DND-41 (cell line): ENCODE results near the gene CDK5R1.

Experiments used
- ATAC-seq: fragments of 200-7000 bp; cut with Tn5 transposase; 3 replicates; pipeline ENCODE4 v1.9.1; 2021; ENCODE audit warnings: low read depth; ENCODE audit not compliant: insufficient read depth
- DNase-seq: peaks from one replicate; pipeline ENCODE4 v3.0.0-alpha.2; 2020
- H2AFZ ChIP-seq: 2 replicates; pipeline ENCODE4 v1.6.0; 2012; ENCODE audit warnings: low read depth, low read length
- H3K27ac ChIP-seq: 2 replicates; pipeline ENCODE4 v1.5.1; 2012; ENCODE audit warnings: low read length, inconsistent platforms
- H3K27me3 ChIP-seq: fragments of 200-600 bp; sonication (generic); 2 replicates; pipeline ENCODE4 v1.6.0; 2012; ENCODE audit warnings: low read length, mild to moderate bottlenecking, inconsistent platforms; ENCODE audit not compliant: insufficient read depth, poor library complexity
- H3K36me3 ChIP-seq: 2 replicates; pipeline ENCODE4 v1.5.1; 2012; ENCODE audit warnings: low read length, inconsistent platforms; ENCODE audit not compliant: insufficient read depth
- H3K4me1 ChIP-seq: 2 replicates; pipeline ENCODE4 v1.5.1; 2012; ENCODE audit warnings: mild to moderate bottlenecking, low read length; ENCODE audit not compliant: insufficient read depth
- H3K4me2 ChIP-seq: 2 replicates; pipeline ENCODE4 v1.6.0; 2012; ENCODE audit warnings: mild to moderate bottlenecking, moderate library complexity, low read length, inconsistent platforms; ENCODE audit not compliant: insufficient read depth
- H3K4me3 ChIP-seq, 2 experiments: fragments of 200-600 bp in 1 of 2; shearing (Covaris generic) in 1 of 2; 2 replicates each; pipeline ENCODE4 v1.5.1; 2012 to 2016; ENCODE audit warnings: inconsistent platforms in 2 of 2, low read length in 2 of 2, mild to moderate bottlenecking in 2 of 2, low read depth in 1 of 2, moderate library complexity in 1 of 2
- H3K79me2 ChIP-seq: 2 replicates; pipeline ENCODE4 v1.6.0; 2012; ENCODE audit warnings: low read length, inconsistent platforms; ENCODE audit not compliant: insufficient read depth
- H3K9ac ChIP-seq: 2 replicates; pipeline ENCODE4 v1.6.0; 2012; ENCODE audit warnings: low read depth, mild to moderate bottlenecking, inconsistent platforms, low read length, moderate library complexity
- H3K9me3 ChIP-seq: 2 replicates; pipeline ENCODE4 v1.5.1; 2012; ENCODE audit warnings: low read length, moderate library complexity, mild to moderate bottlenecking, inconsistent platforms; ENCODE audit not compliant: insufficient read depth, severe bottlenecking
- H4K20me1 ChIP-seq: 2 replicates; pipeline ENCODE4 v1.6.0; 2012; ENCODE audit warnings: low read length; ENCODE audit not compliant: insufficient read depth
- CTCF ChIP-seq: IDR thresholded peaks from 2 replicates; pipeline ENCODE4 v1.5.1; 2012; ENCODE audit warnings: borderline replicate concordance, low read length, moderate library complexity, mild to moderate bottlenecking; ENCODE audit not compliant: poor library complexity, severe bottlenecking; ENCODE audit errors: extremely low read depth
- EZH2 ChIP-seq: IDR thresholded peaks from 3 replicates; pipeline ENCODE4 v1.6.1; 2012; ENCODE audit warnings: borderline replicate concordance, low read depth, mild to moderate bottlenecking, moderate library complexity, low read length, inconsistent platforms; ENCODE audit not compliant: severe bottlenecking

CDK5R1 gene

GRCh38 chr17:32475258-32475657 lies 11.5 kb upstream of the CDK5R1 start:
- Histone ChIP-seq H3K4me1 (no peaks in the 10 kb centered on the region), H3K36me3 (peaks cover 97% of the 10 kb centered on the region), H3K4me3 (no peak overlapping the region), H2AFZ (no peak overlapping the region), H3K9me3 (no peaks in the 10 kb centered on the region), H3K27ac (no peak overlapping the region), H4K20me1 (peaks cover 21% of the 10 kb centered on the region; the same call in 1 of the 2 replicates), H3K79me2 (peaks cover 8% of the 10 kb centered on the region; the same call in 1 of the 2 replicates), H3K9ac (no peak overlapping the region), H3K27me3 (no peaks in the 10 kb centered on the region), H3K4me2 (no peak overlapping the region)
- ATAC-seq: no peak
- TF ChIP-seq EZH2: no peak
- no peak for TF ChIP-seq CTCF
- no peak for DNase-seq

GRCh38 chr17:32477220-32477619 lies 9.6 kb upstream of the CDK5R1 start:
- Histone ChIP-seq H3K36me3 (peaks cover 97% of the 10 kb centered on the region), H3K4me3 (no peak overlapping the region), H2AFZ (no peak overlapping the region), H3K4me2 (no peak overlapping the region), H3K4me1 (no peaks in the 10 kb centered on the region), H3K9me3 (no peaks in the 10 kb centered on the region), H3K27ac (no peak overlapping the region), H4K20me1 (peaks cover 6% of the 10 kb centered on the region; the same call in 1 of the 2 replicates), H3K79me2 (no peaks in the 10 kb centered on the region), H3K27me3 (no peaks in the 10 kb centered on the region), H3K9ac (no peak overlapping the region)
- TF ChIP-seq CTCF (no peak), EZH2 (no peak)
- DNase-seq (no peak), ATAC-seq (no peak)

- no peak overlapping the region for H2AFZ ChIP-seq
- no peak overlapping the region for H3K4me3 ChIP-seq
- TF ChIP-seq EZH2 (no peak), CTCF (no peak)
- DNase-seq (no peak), ATAC-seq (no peak)
- H3K9me3 ChIP-seq: no peaks in the 10 kb centered on the region
- no peaks in the 10 kb centered on the region for H3K4me1 ChIP-seq
- H3K27ac ChIP-seq: no peak overlapping the region
- peaks cover 6% of the 10 kb centered on the region; the same call in 1 of the 2 replicates for H4K20me1 ChIP-seq
- H3K9ac ChIP-seq: no peak overlapping the region
- H3K4me2 ChIP-seq: no peak overlapping the region
- no peaks in the 10 kb centered on the region for H3K79me2 ChIP-seq
- H3K36me3 ChIP-seq: peaks cover 88% of the 10 kb centered on the region
- H3K27me3 ChIP-seq: no peaks in the 10 kb centered on the region
Observed at GRCh38 chr17:32479074-32479617, 7.6 kb upstream of the CDK5R1 start.

- no peaks in the 10 kb centered on the region for H3K79me2 ChIP-seq
- no peaks in the 10 kb centered on the region for H3K9me3 ChIP-seq
- H3K4me1 ChIP-seq: peaks cover 4% of the 10 kb centered on the region
- DNase-seq: no peak
- H3K27me3 ChIP-seq: no peaks in the 10 kb centered on the region
- no peak for ATAC-seq
- no peak for TF ChIP-seq CTCF
- no peak for TF ChIP-seq EZH2
- H4K20me1 ChIP-seq: peaks cover 3% of the 10 kb centered on the region; the same call in 1 of the 2 replicates
- H3K4me2 ChIP-seq: no peak overlapping the region
- peaks cover 68% of the 10 kb centered on the region for H3K36me3 ChIP-seq
- no peak overlapping the region for H2AFZ ChIP-seq
- H3K9ac ChIP-seq: no peak overlapping the region
- no peak overlapping the region for H3K4me3 ChIP-seq
- H3K27ac ChIP-seq: no peak overlapping the region
Observed at GRCh38 chr17:32481193-32481592, 5.6 kb upstream of the CDK5R1 start.
